Amygdala (tissue), 56 donors: ENCODE results near the gene SLC44A5.
"Not testable (repeated sequence)": the region's sequence is repeated elsewhere in the genome, so short reads cannot be mapped to it uniquely, and the experiment has no call there.

Source experiments
- DNase-seq, 56 donors: peaks; one replicate each; lab custom pipeline; 2025; lab: John Stamatoyannopoulos, UW

The SLC44A5 gene

GRCh38 chr1:75528001-75528400 lies 82.9 kb downstream of the SLC44A5 start:
- no peak for DNase-seq

GRCh38 chr1:75522389-75522788 lies 88.5 kb downstream of the SLC44A5 start:
- DNase-seq: peak in 7 of 56 donors; percentile 2 to 24 (median 4)

GRCh38 chr1:75521658-75522057 lies 89.3 kb downstream of the SLC44A5 start:
- no peak for DNase-seq

GRCh38 chr1:75520862-75521475 lies 89.9 kb downstream of the SLC44A5 start:
- no peak for DNase-seq

- DNase-seq: no peak
These were observed 91.1 kb downstream of the SLC44A5 start for GRCh38 chr1:75519651-75520427.

- no peak for DNase-seq
These were observed 92.2 kb downstream of the SLC44A5 start for GRCh38 chr1:75518686-75519085.

GRCh38 chr1:75514270-75514669 lies 96.6 kb downstream of the SLC44A5 start:
- DNase-seq: no peak

- DNase-seq: no peak
These were observed 103.9 kb downstream of the SLC44A5 start for GRCh38 chr1:75506976-75507375.

- DNase-seq: no peak
These were observed 107.5 kb downstream of the SLC44A5 start for GRCh38 chr1:75503221-75503974.

GRCh38 chr1:75502776-75503175 lies 108.1 kb downstream of the SLC44A5 start:
- no peak for DNase-seq

- no peak for DNase-seq
These were observed 109.2 kb downstream of the SLC44A5 start for GRCh38 chr1:75501577-75502295.

- DNase-seq: no peak
These were observed 118.9 kb downstream of the SLC44A5 start for GRCh38 chr1:75492011-75492410.

GRCh38 chr1:75487399-75487798 lies 123.5 kb downstream of the SLC44A5 start:
- no peak for DNase-seq

- DNase-seq: no peak
These were observed 126.1 kb downstream of the SLC44A5 start for GRCh38 chr1:75484789-75485188.

- DNase-seq: no peak
These were observed 128.0 kb downstream of the SLC44A5 start for GRCh38 chr1:75482951-75483350.

GRCh38 chr1:75476486-75476885 lies 134.4 kb downstream of the SLC44A5 start:
- DNase-seq: not testable (repeated sequence)

- no peak for DNase-seq
These were observed 135.2 kb downstream of the SLC44A5 start for GRCh38 chr1:75475696-75476095.

- DNase-seq: no peak
These were observed 137.8 kb downstream of the SLC44A5 start for GRCh38 chr1:75472971-75473603.

- no peak for DNase-seq
These were observed 138.6 kb downstream of the SLC44A5 start for GRCh38 chr1:75472089-75472970.
